Measurements from ENCODE around the gene CD8B. TPM values are rescaled to one million over a fixed set of nuclear protein-coding genes. Genes with fewer than 3 reads are reported as not detected.

Gene CD8B
- total and polyA plus RNA-seq, 2 of the 8 experiments (the other 6 are each of a cell fraction or from before 2014, with no cell fraction given) = 0.35 to 0.63 TPM

- Histone ChIP-seq H3K23me2 (ENCODE audit: low read depth, low read length) (no peaks in the 10 kb centered on the region), H3K14ac (ENCODE audit: insufficient read length) (no peak overlapping the region), H3K18ac (ENCODE audit: extremely low read depth, low read length) (no peak overlapping the region), H3K79me1 (ENCODE audit: low read depth, low read length) (no peaks in the 10 kb centered on the region), H3K9ac (replicated peaks in 1 of 4; ENCODE audit: extremely low read depth in 1 of 4, low read depth in 3 of 4, low read length in 3 of 4) (no peak overlapping the region), H2BK12ac (ENCODE audit: low read depth, low read length) (no peak overlapping the region; the same call in 1 of the 2 replicates), H3K79me2 (ENCODE audit: control insufficient read depth in 1 of 2, insufficient read depth in 2 of 2, low read length in 2 of 2) (no peaks in the 10 kb centered on the region), H3K56ac (replicated peaks; ENCODE audit: insufficient read length, low read depth, low read length) (no peak overlapping the region), H4K20me1 (replicated peaks in 1 of 2; ENCODE audit: control insufficient read depth in 1 of 2, insufficient read depth in 2 of 2, low read length in 2 of 2) (no peaks in the 10 kb centered on the region), H4K91ac (replicated peaks; ENCODE audit: insufficient read length, low read length) (no peak overlapping the region), H4K8ac (ENCODE audit: extremely low read depth, insufficient read depth, low read length) (no peak overlapping the region), H3K27ac (ENCODE audit: low read depth, low read length) (no peak overlapping the region), H3K9me3 (ENCODE audit: insufficient read depth in 2 of 2, low read depth in 1 of 2, low read length in 1 of 2) (no peaks in the 10 kb centered on the region), H2BK120ac (replicated peaks; ENCODE audit: low read depth, low read length) (no peak overlapping the region), H2AFZ (ENCODE audit: low read length) (no peak overlapping the region; the same call in 1 of the 2 replicates), H3K4ac (replicated peaks; ENCODE audit: insufficient read length, low read depth, low read length) (no peak overlapping the region), H2AK5ac (ENCODE audit: low read depth, low read length) (no peak overlapping the region), H3K4me3 (ENCODE audit: extremely low read depth in 1 of 4, insufficient read depth in 2 of 4, low read depth in 3 of 4, low read length in 4 of 4) (no peak overlapping the region), H4K5ac (ENCODE audit: insufficient read length, low read depth, low read length) (no peak overlapping the region), H3K27me3 (replicated peaks in 1 of 4; ENCODE audit: control insufficient read depth in 3 of 4, extremely low read depth in 1 of 4, insufficient read depth in 3 of 4, low read length in 3 of 4) (no peaks in the 10 kb centered on the region), H3K4me1 (replicated peaks in 1 of 4; ENCODE audit: control insufficient read depth in 3 of 4, insufficient read depth in 4 of 4, low read length in 3 of 4) (peaks cover 0 to 5% (median 0%) of the 10 kb centered on the region in 4 experiments; a peak in 1 of 7 replicates), H2BK20ac (ENCODE audit: low read length) (no peak overlapping the region), H3K23ac (ENCODE audit: insufficient read length) (no peak overlapping the region), H3K4me2 (ENCODE audit: insufficient read depth in 1 of 2, low read depth in 2 of 2, low read length in 2 of 2) (no peak overlapping the region), H2BK5ac (ENCODE audit: low read depth, low read length) (no peak overlapping the region), H3K36me3 (ENCODE audit: control insufficient read depth in 2 of 4, insufficient read depth in 4 of 4, low read length in 3 of 4) (no peaks in the 10 kb centered on the region), H2BK15ac (ENCODE audit: low read length) (no peak overlapping the region)
- no peak for DNase-seq (ENCODE audit: low read depth in 1 of 2, low spot score in 2 of 2)
- no peak for FAIRE-seq
- ChIA-PET POLR2A (ENCODE audit: partially characterized antibody) (no interaction called here), CTCF (ENCODE audit: partially characterized antibody) (interaction anchor here (0.6 to 1.3 kb wide), 3 partner anchors 26 to 758 kb away, joined by 3 to 4 read pairs (median 3); no protein-coding TSS in a partner anchor)
- 91% methylated on average over 7 of the region's 7 CpGs; no CpG with 5 or more reads in 1 of the 2 experiments for WGBS, 2 experiments (ENCODE audit: extremely low coverage in 1 of 2, insufficient coverage in 1 of 2, insufficient read length in 1 of 2, insufficient replicate concordance in 2 of 2, low coverage in 1 of 2, low lambda C conversion rate in 2 of 2, missing lambda C conversion rate in 1 of 2)
- TF ChIP-seq SP1 (IDR thresholded peaks at IDR 0.05; ENCODE audit: low read depth, low read length) (no peak), GTF2F1 (IDR thresholded peaks at IDR 0.05; ENCODE audit: borderline replicate concordance, low read depth, low read length) (no peak), TBP (IDR thresholded peaks at IDR 0.05; ENCODE audit: low read depth, low read length) (no peak), BCL11A (IDR thresholded peaks at IDR 0.05; ENCODE audit: low read depth in 2 of 2, low read length in 2 of 2) (no peak), CEBPB (IDR thresholded peaks at IDR 0.05; ENCODE audit: low read depth, low read length) (no peak), MAFK (IDR thresholded peaks at IDR 0.05; ENCODE audit: low read depth, low read length) (no peak)
Measured at GRCh38 chr2:86832334-86833096, 29.2 kb downstream of the CD8B start.

All from H1 (cell line).